Inferior parietal cortex (tissue), 1 donor: Measurements from ENCODE around the gene PTGDR2.

Source experiments
- DNase-seq: peaks from one replicate; pipeline ENCODE4 v3.0.0-alpha.2; 2016; ENCODE audit errors: extremely low spot score

PTGDR2 gene

GRCh38 chr11:60809691-60810090, 46.1 kb downstream of the PTGDR2 start:
- no peak for DNase-seq

- DNase-seq: no peak
Measured at GRCh38 chr11:60809249-60809648, 46.5 kb downstream of the PTGDR2 start.

- DNase-seq: no peak
Measured at GRCh38 chr11:60803273-60803936, 52.3 kb downstream of the PTGDR2 start.

- DNase-seq: no peak
Measured at GRCh38 chr11:60801194-60801593, 54.6 kb downstream of the PTGDR2 start.
